ENCODE results near the gene SOBP.

GRCh38 chr6:107539409-107539808 is 49.5 kb downstream of the SOBP start:
- TF ChIP-seq CTCF (IDR thresholded peaks at IDR 0.05) (no peak), SMAD3 (CRISPR knock-in tag; IDR thresholded peaks at IDR 0.05; ENCODE audit: borderline replicate concordance) (no peak), ATF1 (CRISPR knock-in tag; IDR thresholded peaks at IDR 0.05) (no peak), PRDM15 (CRISPR knock-in tag; IDR thresholded peaks at IDR 0.05) (no peak), RELA (CRISPR knock-in tag; IDR thresholded peaks at IDR 0.05; ENCODE audit: borderline replicate concordance) (no peak)

All from WTC11 (cell line).